ENCODE measurements around the gene TMEM54. TPM values are rescaled to one million over a fixed set of nuclear protein-coding genes. Genes with fewer than 3 reads are reported as not detected.

The TMEM54 gene
- total and polyA plus RNA-seq, 10 of the 15 experiments (the other 5 are each of a cell fraction or from before 2014, with no cell fraction given) = 0.07 to 0.94 (median 0.56) TPM; not detected in 1

- FAIRE-seq = no peak
- Histone ChIP-seq H3K36me3 (ENCODE audit: control insufficient read depth in 2 of 2, insufficient read depth in 2 of 2, low read length in 1 of 2) (peaks cover 7 to 19% of the 10 kb centered on the region in 2 experiments), H3K4me1 (ENCODE audit: control insufficient read depth, insufficient read depth, low read length) (no peaks in the 10 kb centered on the region), H4K20me1 (ENCODE audit: control insufficient read depth, insufficient read depth) (no peaks in the 10 kb centered on the region), H3K4me3 (no peak overlapping the region), H3K9me3 (replicated peaks; ENCODE audit: control insufficient read depth, insufficient read depth, low read length) (no peaks in the 10 kb centered on the region), H3K79me2 (ENCODE audit: control insufficient read depth, insufficient read depth, low read length) (no peaks in the 10 kb centered on the region), H2AFZ (ENCODE audit: control insufficient read depth, low read depth, low read length) (no peak overlapping the region), H3K27ac (ENCODE audit: control insufficient read depth, insufficient read depth) (no peak overlapping the region), H3K9ac (ENCODE audit: control insufficient read depth, insufficient read depth, low read length) (no peak overlapping the region), H3K27me3 (replicated peaks in 1 of 2; ENCODE audit: control insufficient read depth in 2 of 2, insufficient read depth in 2 of 2, low read length in 1 of 2) (no peaks in the 10 kb centered on the region), H3K4me2 (ENCODE audit: control insufficient read depth, insufficient read depth) (no peak overlapping the region)
- ChIA-PET SMC1A (ENCODE audit: uncharacterized antibody, unreplicated experiment) (interaction anchor here (2.8 kb wide), 1 partner anchor 12 kb away, joined by 13 read pairs; no protein-coding TSS in a partner anchor), POLR2A (interaction anchor here (0.6 kb wide), 1 partner anchor 43 kb away, joined by 5 read pairs; no protein-coding TSS in a partner anchor), RAD21 (ENCODE audit: unreplicated experiment) (no interaction called here), CTCF (interaction anchor here (1.3 to 6.5 kb wide), 4 partner anchors 9 to 91 kb away, joined by 3 to 37 read pairs (median 6); no protein-coding TSS in a partner anchor)
- DNase-seq (ENCODE audit: low read depth, low spot score) = no peak
- in situ Hi-C loops (cut with MboI) (no loop called here), intact Hi-C loops (cut with micrococcal nuclease; ENCODE audit: unreplicated experiment) (no loop called here)
- WGBS (ENCODE audit: insufficient coverage, insufficient replicate concordance, low lambda C conversion rate, missing lambda C conversion rate) = 100% methylated on average over 1 of the region's 1 CpG
- BruUV-seq (replicated peaks) = no TSS peak
- ATAC-seq = no peak
- TF ChIP-seq ZNF207 (IDR thresholded peaks at IDR 0.05; ENCODE audit: borderline replicate concordance) = no peak
- TF ChIP-seq POU2F2 (IDR thresholded peaks at IDR 0.05; ENCODE audit: borderline replicate concordance, low read depth, low read length) = no peak
- TF ChIP-seq CHD4 (IDR thresholded peaks at IDR 0.05) = no peak
- no peak for TF ChIP-seq KAT2A (conservative IDR thresholded peaks at IDR 0.05; ENCODE audit: control insufficient read depth, low read depth, low read length)
- no peak for TF ChIP-seq GATAD2B (conservative IDR thresholded peaks at IDR 0.05; ENCODE audit: low read depth)
- TF ChIP-seq HSF1 (IDR thresholded peaks at IDR 0.05; ENCODE audit: low read depth, low read length) = no peak
- no peak for TF ChIP-seq NFYB (IDR thresholded peaks at IDR 0.05; ENCODE audit: insufficient read depth, low read depth, low read length)
- no peak for TF ChIP-seq CEBPB (IDR thresholded peaks at IDR 0.05; ENCODE audit: borderline replicate concordance in 1 of 2, low read depth in 2 of 2, low read length in 2 of 2)
- no peak for TF ChIP-seq HCFC1 (IDR thresholded peaks at IDR 0.05; ENCODE audit: low read length)
- TF ChIP-seq CUX1 (IDR thresholded peaks at IDR 0.05; ENCODE audit: insufficient replicate concordance, low read depth, low read length) = no peak
- TF ChIP-seq ATF7 (IDR thresholded peaks at IDR 0.05; ENCODE audit: low read depth) = no peak
- no peak for TF ChIP-seq ZNF274 (IDR thresholded peaks at IDR 0.05; ENCODE audit: insufficient read depth, insufficient read length)
- TF ChIP-seq IKZF2 (IDR thresholded peaks at IDR 0.05) = no peak
- TF ChIP-seq BHLHE40 (IDR thresholded peaks at IDR 0.05; ENCODE audit: borderline replicate concordance in 1 of 2, low read depth in 2 of 2, low read length in 1 of 2) = no peak
- no peak for TF ChIP-seq SKIL (IDR thresholded peaks at IDR 0.05; ENCODE audit: low read depth, poor library complexity, severe bottlenecking)
Measured at GRCh38 chr1:32863881-32864245, 37.3 kb downstream of the TMEM54 start.

Data from GM12878 (cell line).